Astrocyte (in vitro differentiated cells and primary cell): ENCODE data around the gene RUFY3. TPM values are rescaled to one million over a fixed set of nuclear protein-coding genes. Genes with fewer than 3 reads are reported as not detected.

ENCODE experiments used
- DNase-seq: peaks from one replicate; pipeline ENCODE4 v3.0.0-alpha.2; 2010; ENCODE audit warnings: low read depth
- FAIRE-seq: peaks from 2 replicates; lab custom pipeline; 2011; peaks lifted over from hg19 to GRCh38; lab: Jason Lieb, UNC
- H2AFZ ChIP-seq: 2 replicates; pipeline ENCODE4 v1.6.0; 2012; ENCODE audit warnings: low read depth, low read length, inconsistent platforms
- H3K27ac ChIP-seq: 2 replicates; pipeline ENCODE4 v1.5.1; 2011; ENCODE audit warnings: low read depth, low read length, inconsistent platforms
- H3K27me3 ChIP-seq: 2 replicates; pipeline ENCODE4 v1.6.0; 2011; ENCODE audit warnings: low read length, inconsistent platforms; ENCODE audit not compliant: insufficient read depth
- H3K36me3 ChIP-seq: 2 replicates; pipeline ENCODE4 v1.5.1; 2011; ENCODE audit warnings: low read length, inconsistent platforms; ENCODE audit not compliant: insufficient read depth
- H3K4me1 ChIP-seq: 2 replicates; pipeline ENCODE4 v1.5.1; 2011; ENCODE audit warnings: low read length, inconsistent platforms; ENCODE audit not compliant: insufficient read depth
- H3K4me2 ChIP-seq: 2 replicates; pipeline ENCODE4 v1.6.0; 2012; ENCODE audit warnings: low read length, inconsistent platforms
- H3K4me3 ChIP-seq: 2 replicates; pipeline ENCODE4 v1.5.1; 2011; ENCODE audit warnings: low read depth, mild to moderate bottlenecking, low read length, inconsistent platforms; ENCODE audit not compliant: insufficient read depth
- H3K79me2 ChIP-seq: 2 replicates; pipeline ENCODE4 v1.6.0; 2012; ENCODE audit warnings: mild to moderate bottlenecking, low read length, inconsistent platforms; ENCODE audit not compliant: insufficient read depth
- H3K9ac ChIP-seq: 2 replicates; pipeline ENCODE4 v1.6.0; 2012; ENCODE audit warnings: mild to moderate bottlenecking, low read length, inconsistent platforms
- H3K9me3 ChIP-seq: 2 replicates; pipeline ENCODE4 v1.5.1; 2012; ENCODE audit warnings: low read depth, mild to moderate bottlenecking, low read length, inconsistent platforms; ENCODE audit not compliant: insufficient read depth
- H4K20me1 ChIP-seq: 2 replicates; pipeline ENCODE4 v1.6.0; 2012; ENCODE audit warnings: low read length, inconsistent platforms; ENCODE audit not compliant: insufficient read depth
- H3K27ac Mint-ChIP-seq: one replicate; pipeline ENCODE4 v1.8.0; 2021; ENCODE audit warnings: mild to moderate bottlenecking, mixed read lengths; ENCODE audit not compliant: unreplicated experiment
- H3K27me3 Mint-ChIP-seq: one replicate; pipeline ENCODE4 v1.8.0; 2021; ENCODE audit warnings: low read depth, mixed read lengths; ENCODE audit not compliant: unreplicated experiment
- H3K36me3 Mint-ChIP-seq: one replicate; pipeline ENCODE4 v1.8.0; 2021; ENCODE audit warnings: low read depth, mixed read lengths; ENCODE audit not compliant: unreplicated experiment
- H3K4me1 Mint-ChIP-seq: one replicate; pipeline ENCODE4 v1.8.0; 2021; ENCODE audit warnings: low read depth, mixed read lengths; ENCODE audit not compliant: unreplicated experiment
- H3K4me3 Mint-ChIP-seq: one replicate; pipeline ENCODE4 v1.8.0; 2021; ENCODE audit warnings: mild to moderate bottlenecking, moderate library complexity, mixed read lengths; ENCODE audit not compliant: unreplicated experiment
- H3K9me3 Mint-ChIP-seq: one replicate; pipeline ENCODE4 v1.8.0; 2021; ENCODE audit warnings: mild to moderate bottlenecking, mixed read lengths; ENCODE audit not compliant: unreplicated experiment
- EZH2 ChIP-seq: IDR thresholded peaks from 2 replicates; pipeline ENCODE4 v1.6.1; 2012; ENCODE audit warnings: mild to moderate bottlenecking, low read length, inconsistent platforms; ENCODE audit not compliant: insufficient read depth
- total RNA-seq: library from RNA; stranded (reverse); gene quantifications from 2 replicates; pipeline ENCODE4 v1.2.1, GENCODE V29; 2021
- TF ChIP-seq, protein P1 (sequence below): IDR thresholded peaks from 2 replicates; pipeline ENCODE4 v1.5.1; 2011; ENCODE audit warnings: low read depth, mild to moderate bottlenecking, inconsistent platforms, low read length, moderate library complexity; ENCODE audit not compliant: insufficient read depth

Gene RUFY3
- total RNA-seq, 1 donor from 2014 or later, result 57.5 TPM

DNA sequence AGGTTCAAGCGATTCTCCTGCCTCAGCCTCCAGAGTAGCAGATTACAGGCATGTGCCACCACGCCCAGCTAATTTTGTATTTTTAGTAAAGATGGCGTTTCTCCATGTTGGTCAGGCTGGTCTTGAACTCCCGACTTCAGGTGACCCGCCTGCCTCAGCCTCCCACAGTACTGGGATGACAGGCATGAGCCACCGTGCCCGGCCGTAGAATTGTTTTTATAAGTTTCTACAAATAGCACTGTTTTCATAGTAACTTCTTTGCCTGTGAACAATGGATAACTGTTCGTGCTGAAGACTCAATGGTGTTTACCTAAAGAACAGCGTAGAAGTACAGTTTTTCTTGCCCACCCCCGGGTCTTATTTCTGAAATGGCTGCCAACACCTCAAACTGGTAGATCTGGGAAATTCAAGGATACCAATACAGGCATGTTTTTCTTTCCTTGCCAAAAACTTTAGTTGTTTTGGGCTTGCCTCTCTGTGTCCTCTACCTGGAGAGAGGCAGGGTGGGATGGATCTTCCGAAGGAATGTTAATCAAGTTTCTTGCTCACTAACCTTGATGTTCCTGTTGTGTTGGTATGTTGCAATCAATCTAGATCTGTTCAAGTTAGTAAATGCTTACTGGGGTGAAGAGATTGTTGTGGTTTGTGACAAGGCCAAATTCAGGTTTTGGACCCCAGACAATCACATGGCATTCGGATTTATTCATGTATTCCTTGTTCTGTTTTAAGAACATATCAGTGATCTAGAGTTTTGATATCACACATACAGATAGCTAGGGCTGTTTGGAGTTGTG lies 2.8 kb upstream of the RUFY3 start:
- Histone ChIP-seq H3K9me3 (no peaks in the 10 kb centered on the region), H3K36me3 (no peaks in the 10 kb centered on the region), H3K79me2 (peaks cover 78% of the 10 kb centered on the region), H3K27me3 (no peaks in the 10 kb centered on the region), H3K4me3 (no peak overlapping the region), H3K27ac (no peak overlapping the region), H3K9ac (no peak overlapping the region), H4K20me1 (peaks cover 9% of the 10 kb centered on the region), H2AFZ (no peak overlapping the region), H3K4me1 (peaks cover 7% of the 10 kb centered on the region), H3K4me2 (no peak overlapping the region)
- peaks cover 17% of the 10 kb centered on the region for H3K4me1 Mint-ChIP-seq
- TF ChIP-seq, protein P1, sequence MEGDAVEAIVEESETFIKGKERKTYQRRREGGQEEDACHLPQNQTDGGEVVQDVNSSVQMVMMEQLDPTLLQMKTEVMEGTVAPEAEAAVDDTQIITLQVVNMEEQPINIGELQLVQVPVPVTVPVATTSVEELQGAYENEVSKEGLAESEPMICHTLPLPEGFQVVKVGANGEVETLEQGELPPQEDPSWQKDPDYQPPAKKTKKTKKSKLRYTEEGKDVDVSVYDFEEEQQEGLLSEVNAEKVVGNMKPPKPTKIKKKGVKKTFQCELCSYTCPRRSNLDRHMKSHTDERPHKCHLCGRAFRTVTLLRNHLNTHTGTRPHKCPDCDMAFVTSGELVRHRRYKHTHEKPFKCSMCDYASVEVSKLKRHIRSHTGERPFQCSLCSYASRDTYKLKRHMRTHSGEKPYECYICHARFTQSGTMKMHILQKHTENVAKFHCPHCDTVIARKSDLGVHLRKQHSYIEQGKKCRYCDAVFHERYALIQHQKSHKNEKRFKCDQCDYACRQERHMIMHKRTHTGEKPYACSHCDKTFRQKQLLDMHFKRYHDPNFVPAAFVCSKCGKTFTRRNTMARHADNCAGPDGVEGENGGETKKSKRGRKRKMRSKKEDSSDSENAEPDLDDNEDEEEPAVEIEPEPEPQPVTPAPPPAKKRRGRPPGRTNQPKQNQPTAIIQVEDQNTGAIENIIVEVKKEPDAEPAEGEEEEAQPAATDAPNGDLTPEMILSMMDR, result no peak
- TF ChIP-seq EZH2, result no peak
- H3K4me3 Mint-ChIP-seq, result no peak overlapping the region
- peak; percentile 49 for DNase-seq
- H3K9me3 Mint-ChIP-seq, result no peaks in the 10 kb centered on the region
- no peaks in the 10 kb centered on the region for H3K27me3 Mint-ChIP-seq
- H3K27ac Mint-ChIP-seq, result no peak overlapping the region
- H3K36me3 Mint-ChIP-seq, result no peaks in the 10 kb centered on the region
- no peak for FAIRE-seq

GRCh38 chr4:70722199-70722791 lies 531 bp downstream of the RUFY3 start:
- no peaks in the 10 kb centered on the region for H3K27me3 ChIP-seq
- H4K20me1 ChIP-seq, result peaks cover 11% of the 10 kb centered on the region
- peak overlapping the region; percentile 87 for H3K4me2 ChIP-seq
- FAIRE-seq (peak; percentile 54), DNase-seq (peak; percentile 86)
- peaks cover 78% of the 10 kb centered on the region for H3K79me2 ChIP-seq
- Mint-ChIP-seq H3K9me3 (no peaks in the 10 kb centered on the region), H3K36me3 (no peaks in the 10 kb centered on the region), H3K27ac (peak overlapping the region; percentile 97), H3K4me1 (peaks cover 17% of the 10 kb centered on the region), H3K27me3 (no peaks in the 10 kb centered on the region), H3K4me3 (peak overlapping the region; percentile 82)
- no peaks in the 10 kb centered on the region for H3K36me3 ChIP-seq
- TF ChIP-seq, protein P1, result no peak
- TF ChIP-seq EZH2, result no peak
- peak overlapping the region; percentile 84 for H3K9ac ChIP-seq
- peak overlapping the region; percentile 42 for H2AFZ ChIP-seq
- H3K9me3 ChIP-seq, result no peaks in the 10 kb centered on the region
- peaks cover 11% of the 10 kb centered on the region for H3K4me1 ChIP-seq
- peak overlapping the region; percentile 80 for H3K4me3 ChIP-seq
- peak overlapping the region; percentile 89 for H3K27ac ChIP-seq
